HPDE6-E6E7 (cell line): ENCODE data around the gene FSTL1.

Experiments
- DNase-seq: peaks from one replicate; pipeline ENCODE4 v3.0.0; 2011; ENCODE audit warnings: missing footprints; ENCODE audit errors: extremely low spot score

The FSTL1 gene

DNA sequence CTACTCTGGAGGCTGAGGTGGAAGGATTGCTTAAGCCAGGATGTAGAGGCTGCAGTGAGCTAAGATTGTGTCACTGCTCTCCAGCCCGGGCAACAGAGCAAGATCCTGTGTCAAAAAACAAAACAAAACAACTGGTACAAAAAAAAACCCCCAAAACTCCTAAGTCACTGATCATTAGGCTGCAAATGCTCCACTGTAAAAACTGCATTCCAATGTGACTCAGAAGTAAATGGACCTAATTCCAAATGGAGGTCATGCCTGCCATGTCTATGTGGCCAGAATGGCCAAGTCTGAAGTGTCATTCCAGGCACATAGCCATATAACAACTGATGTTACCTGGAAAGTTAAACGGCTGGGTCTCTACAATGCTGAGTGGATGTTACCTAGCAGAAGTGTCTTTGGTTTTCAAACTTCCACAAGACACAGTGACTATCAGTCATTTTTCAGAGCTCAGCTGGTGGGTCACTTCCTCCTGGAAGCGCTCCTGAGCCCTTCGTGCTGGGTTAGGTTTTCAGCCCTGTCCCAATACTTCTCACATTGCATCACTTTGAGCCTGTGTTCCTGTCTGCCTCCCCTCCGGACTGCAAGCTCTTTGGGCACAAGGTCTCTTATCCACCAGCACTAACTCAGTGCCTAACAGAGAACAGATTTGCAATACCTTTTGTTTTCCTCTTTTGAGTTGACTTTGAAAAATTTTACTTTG lies 10.6 kb downstream of the FSTL1 start:
- DNase-seq = no peak

DNA sequence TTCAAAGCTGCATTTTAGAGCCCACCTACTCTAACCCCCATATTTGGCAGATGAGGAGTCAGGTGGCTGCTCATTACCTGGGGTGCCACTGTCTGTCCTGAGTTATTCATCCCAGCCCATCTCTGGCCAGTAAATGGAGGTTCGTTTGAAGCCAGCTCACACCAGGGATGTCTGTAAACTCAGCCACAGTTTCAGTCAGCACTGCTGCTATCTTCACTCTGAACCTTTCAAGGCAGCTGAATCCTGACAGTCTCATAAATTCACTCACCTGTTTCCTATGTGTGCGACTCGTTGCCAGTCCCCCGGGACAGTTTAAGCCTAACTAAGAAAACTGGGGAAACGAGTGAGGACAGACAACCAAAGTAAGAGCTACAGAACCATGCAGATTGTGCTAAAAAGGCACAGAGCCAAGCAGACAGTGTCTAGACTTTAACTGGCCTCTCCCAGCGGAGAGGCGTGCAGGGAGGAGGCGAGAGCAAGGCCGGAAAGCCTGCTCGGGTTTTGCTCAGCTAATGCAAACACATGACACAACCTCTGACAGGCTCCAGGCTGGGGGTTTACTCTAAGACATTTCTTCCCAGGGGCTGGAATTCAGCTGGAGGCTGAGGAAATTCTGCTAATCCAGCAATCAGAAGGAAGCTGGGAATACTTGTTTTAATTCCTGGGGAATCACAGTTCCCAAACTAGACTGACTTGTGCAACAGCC lies 12.0 kb downstream of the FSTL1 start:
- DNase-seq = no peak

DNA sequence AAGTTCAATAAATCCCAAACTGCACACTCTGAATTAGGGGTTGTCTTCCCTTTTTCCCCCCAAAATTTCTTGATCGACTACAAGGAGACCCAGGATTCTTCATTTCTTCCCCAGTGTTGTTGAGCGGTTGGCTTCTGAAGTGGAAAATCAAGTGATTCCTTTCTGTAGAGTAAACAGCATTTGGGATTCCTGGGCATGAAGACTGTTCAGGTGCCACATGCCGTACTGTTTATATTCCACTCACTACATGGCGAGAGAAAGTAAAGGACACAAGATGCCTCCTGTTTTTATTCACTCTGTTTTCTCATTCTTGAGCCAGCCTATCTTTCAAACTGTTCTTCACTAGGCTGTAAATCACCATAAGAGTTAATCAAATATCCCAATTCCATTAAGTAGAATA lies 12.6 kb downstream of the FSTL1 start:
- DNase-seq = no peak

DNA sequence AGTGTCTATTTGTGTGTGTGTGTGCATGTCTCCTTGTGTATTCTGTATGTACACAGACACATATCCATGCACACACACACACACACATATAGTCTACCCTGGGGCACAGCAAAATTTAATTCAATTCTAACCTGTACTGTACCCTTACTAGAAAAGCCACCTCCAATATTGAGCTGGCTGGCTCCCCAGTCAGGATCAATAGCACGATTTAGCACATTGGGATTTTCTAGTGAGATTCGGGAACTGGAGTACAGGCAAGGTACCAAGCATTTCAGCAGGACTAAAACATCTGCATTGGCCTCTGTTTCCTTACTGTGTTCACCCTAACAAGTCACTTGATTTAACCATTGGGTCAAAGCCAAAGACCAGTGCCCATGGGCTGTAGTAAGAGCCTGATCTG lies 13.2 kb downstream of the FSTL1 start:
- DNase-seq = no peak

DNA sequence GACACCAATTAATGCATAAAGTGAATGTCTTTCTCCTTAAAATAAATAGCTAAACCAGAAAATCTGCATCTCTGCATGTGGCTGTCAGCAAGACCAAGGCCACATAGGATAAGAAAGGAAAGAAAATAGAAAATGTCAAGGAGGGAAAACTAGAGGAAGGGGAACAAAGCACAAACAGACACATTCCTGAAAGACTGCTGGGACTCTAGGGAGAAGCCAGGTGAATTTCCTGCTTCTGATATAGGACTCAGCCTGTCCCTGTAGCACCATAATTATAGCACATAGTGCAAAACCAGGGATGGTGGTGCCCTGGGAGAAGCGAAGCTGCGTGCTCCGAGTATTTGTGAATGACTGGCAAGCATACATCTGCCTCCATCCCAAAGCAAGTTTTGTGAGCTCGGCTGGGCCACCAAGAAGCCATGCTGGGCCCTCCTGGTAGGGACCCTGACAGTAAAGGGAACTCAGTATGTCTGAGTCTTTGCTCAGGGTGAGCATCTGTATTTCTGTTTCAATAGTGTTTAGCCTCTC lies 14.2 kb downstream of the FSTL1 start:
- no peak for DNase-seq

DNA sequence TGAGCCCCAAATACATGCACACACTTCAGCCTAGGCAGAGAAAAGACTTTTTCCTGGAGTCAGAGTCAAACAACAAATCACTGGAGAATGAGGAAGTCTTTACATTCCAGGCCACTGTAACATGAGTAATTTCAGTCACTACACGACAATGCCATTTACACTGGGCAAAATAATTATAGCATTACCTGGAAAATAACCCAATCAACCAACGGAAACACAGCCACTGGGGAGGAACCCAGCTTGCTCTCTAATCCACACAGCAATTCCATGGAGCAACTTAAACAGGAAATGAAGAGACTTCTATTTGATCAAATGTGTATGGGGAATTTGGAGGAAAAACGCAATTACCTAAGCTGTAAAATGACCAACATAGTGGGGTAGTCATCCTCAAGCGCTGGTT lies 15.2 kb downstream of the FSTL1 start:
- DNase-seq = peak; percentile 16

DNA sequence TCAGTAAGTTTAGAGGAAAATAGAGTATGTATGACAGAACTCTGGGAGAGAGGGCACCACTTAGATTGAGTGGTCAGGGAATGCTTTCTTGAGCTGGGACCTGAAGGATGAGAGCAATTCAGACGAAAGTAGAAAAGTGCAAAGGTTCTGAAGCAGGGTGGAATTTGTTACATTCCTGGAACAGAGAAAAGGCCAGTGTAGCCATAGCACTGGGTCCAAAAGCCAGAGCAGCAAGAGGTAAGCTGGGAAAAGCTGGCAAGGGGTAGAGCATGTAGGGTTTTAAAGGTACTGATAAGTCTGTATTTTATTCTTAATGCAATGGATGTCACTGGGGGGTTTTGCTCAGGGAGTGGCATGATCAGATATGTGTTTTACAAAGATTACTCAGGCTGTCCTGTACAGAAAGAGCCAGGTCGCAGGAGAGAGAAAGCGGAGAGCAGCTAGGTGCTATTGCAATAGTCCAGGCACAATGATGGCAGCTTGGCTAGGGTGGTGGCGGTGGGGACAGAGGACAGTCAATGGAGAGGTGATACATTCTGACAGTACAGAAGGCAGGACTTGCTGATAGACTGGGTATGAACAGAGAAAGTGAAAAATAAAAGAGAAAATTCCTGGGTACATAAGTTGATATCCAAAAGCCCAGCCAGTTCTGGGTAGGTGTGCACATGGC lies 17.0 kb downstream of the FSTL1 start:
- DNase-seq = no peak

DNA sequence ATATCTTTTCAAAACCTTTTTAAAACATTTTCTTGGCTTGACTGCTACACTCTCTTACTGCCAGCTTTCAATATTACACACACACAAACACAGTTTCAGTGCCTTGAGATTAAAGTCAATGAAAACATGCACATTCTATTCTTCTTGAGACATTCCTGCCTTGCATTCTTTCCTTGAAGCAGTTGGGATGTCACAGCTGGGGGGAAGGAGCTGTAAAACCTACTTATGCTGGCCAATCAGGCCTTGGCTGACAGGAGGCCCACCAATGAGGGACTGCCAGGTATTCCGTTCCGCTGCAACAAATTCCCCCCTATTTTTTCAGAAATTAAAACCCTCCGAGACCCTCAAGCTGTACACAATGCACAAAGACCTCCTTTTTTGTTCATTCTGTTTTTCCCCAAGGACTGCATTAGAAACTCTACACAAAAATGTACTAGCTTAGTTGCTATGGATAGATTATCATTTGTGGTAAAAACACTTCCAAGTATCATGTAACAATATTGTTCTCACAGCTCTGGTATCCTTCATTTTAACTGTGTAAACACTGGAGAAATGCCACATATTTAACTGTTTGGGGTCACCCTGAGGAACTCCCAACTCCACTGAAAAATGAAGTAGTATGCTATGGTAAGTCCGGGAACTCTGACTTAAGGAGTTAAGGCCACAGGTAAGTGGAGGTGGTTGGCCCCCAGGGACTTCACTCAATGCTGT lies 18.5 kb downstream of the FSTL1 start:
- DNase-seq = no peak

DNA sequence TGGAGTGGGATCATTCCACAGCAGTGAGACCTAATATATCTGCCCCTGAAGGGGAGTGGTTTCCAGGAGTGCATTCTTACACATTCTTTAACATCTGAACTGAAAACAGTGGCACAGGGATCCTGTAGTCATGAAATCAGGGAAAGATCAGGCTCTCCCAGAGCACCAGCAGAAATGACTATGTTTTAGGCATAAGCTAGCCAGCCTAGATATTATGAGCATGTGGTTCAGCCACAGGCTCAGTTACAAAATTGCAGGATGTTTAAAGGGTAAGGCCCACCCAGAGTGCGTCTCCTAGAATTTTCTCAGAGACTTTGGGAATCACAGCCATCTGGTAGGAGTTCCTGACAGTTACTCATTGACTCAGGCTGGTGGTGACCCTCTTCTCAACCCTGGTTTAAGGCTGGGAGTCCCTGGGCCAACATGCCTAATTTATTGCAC lies 20.9 kb downstream of the FSTL1 start:
- DNase-seq = no peak

DNA sequence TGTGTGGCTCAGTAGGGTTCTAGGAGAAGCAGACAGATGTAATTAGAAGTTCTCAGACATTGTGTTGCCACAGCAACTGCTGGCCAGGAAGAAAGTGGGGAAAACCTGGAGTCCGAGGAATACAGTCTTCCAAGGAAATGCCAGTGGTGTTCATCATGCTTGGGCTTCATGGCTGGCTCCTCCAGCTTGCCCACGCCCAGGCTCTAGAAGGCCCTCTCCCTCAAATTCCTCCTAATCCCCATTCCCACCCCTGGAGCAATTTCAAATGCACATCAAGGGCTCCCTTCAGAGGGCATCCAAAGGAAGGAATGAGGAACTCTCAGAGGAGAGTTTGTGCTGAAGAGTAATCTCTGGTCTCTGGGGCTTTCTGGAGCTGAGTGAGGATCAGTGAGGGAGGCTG lies 21.9 kb downstream of the FSTL1 start:
- no peak for DNase-seq

DNA sequence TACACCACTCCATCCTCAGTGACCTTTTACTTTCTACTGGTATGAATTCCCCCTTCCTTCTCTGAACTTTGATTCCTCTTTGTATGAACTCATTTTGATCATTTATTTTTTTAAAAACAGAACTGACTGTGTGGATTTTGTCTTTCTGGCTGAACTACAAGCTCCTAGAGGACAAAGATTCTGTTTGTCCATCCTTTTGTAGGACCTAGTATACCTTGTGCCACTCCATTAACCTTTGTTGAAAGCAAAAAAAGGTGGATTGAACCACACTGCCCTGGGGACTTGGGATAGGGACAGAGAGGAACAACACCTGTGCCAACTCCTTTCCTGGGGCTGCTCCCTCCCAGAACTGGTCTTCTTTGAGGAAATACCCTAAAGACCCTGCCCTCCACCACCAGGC lies 23.6 kb downstream of the FSTL1 start:
- DNase-seq = no peak

DNA sequence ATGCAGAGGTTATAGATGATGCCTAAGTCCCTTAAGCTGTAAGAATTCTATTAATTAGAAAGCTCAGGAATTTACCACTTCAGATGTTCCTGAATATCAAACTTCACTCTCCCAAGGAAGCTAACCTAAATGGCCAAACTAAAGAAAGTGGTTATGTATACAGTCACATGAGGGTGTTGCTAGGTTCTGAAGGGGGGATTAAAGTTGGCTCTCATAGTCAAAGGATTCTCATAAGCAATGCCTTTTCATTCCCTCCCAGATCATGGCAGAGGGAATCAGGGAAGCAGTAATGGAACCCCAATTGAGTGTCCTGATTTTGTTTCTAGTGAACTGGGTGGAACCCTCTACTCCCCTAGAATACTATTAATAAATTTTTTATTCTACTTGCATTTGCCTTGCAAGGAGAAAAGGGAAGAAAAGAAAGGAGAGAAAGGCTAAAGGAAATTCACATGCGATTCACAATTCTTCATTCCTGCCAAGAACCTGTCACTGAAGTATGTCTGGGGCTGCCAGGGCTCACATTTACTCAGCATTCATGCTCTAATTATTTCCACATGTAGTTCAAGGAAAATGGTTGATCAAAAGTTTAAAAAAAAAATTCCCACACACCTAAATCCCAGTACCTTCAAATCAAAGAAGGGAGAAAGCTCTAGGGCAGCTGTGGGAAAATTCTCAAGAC lies 25.1 kb downstream of the FSTL1 start:
- no peak for DNase-seq

DNA sequence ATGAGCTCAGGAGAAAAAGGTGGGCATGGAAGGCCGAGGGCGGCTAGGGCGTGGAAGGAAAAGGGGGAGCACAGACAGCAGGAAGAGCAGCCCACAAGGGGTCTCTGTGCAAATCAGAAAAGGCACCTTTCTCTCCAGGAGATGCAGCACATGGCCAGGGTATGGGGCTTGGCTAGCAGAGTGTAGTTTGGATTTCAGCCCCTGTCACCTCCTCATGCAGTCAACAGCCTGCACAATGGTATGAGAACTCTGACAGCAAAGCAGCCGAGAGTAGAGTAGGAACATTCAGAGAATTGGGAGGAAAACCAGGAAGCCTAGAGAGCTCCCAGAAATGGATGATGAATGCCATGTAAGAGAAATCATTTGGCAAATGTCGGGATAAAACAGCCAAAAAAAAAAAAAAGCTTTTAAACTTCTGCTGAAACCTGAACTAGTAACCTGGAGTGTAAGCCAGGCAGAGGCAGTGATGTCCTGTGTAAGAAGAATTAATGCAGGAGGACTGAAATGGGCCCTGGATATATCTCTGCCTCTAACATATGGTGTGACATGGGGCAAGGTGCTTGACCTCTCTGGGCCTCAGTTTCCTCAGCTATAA lies 25.7 kb downstream of the FSTL1 start:
- no peak for DNase-seq

DNA sequence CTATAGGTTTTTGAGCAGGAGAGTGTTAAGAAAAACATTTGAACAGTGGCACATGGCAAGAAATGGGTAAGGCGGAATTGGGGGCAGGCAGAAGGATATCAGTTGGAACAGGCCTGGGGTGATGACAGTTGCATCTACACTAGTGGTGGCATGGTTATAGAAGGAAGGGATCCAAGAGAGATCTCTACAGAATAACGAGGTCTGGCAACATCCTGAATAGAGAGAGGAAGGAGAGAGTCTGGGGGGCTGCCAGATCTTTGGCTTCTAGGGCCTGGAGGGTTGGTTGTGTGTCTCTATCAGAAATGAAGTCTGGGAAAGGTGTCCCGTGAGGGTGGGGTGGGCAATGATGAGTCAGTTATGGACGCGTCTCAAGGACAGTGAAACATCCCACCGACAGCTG lies 26.3 kb downstream of the FSTL1 start:
- no peak for DNase-seq

DNA sequence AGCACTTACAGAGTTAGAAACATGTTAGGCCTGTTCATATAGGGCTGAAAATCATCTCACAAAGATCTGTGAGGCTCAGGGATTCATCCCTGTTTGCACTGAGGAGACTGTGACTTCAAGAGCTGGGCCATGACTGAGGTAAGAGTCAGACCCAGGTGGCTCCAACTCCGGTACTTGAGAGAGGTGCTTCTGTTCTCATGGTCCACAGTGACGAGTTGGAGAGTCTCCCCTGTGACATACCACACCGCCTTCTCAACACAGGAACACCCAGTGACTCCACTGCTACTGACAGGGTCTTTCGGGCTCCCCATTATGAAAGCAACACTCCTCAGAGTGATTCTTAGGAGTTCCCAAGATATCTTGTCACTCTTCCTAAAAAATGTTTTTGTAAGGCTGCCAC lies 27.4 kb downstream of the FSTL1 start:
- no peak for DNase-seq

DNA sequence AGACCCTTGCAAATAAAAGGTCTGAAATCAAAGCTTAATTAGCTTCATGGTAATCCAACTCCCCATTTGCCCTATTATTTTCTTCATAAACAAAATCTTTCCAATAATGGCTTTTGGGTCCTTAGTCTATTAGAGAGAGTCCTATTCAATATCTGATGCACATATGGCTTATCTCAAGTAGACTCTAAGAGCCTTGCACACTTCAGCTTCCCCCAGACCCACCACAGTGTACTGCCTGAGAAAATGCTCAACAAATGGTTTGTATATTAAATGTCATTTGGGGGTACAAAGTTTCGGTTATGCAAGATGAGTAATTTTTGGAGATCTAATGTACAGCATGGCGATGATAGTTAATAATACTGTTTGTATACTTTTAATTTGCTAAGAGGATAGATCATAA lies 28.9 kb downstream of the FSTL1 start:
- DNase-seq = no peak

DNA sequence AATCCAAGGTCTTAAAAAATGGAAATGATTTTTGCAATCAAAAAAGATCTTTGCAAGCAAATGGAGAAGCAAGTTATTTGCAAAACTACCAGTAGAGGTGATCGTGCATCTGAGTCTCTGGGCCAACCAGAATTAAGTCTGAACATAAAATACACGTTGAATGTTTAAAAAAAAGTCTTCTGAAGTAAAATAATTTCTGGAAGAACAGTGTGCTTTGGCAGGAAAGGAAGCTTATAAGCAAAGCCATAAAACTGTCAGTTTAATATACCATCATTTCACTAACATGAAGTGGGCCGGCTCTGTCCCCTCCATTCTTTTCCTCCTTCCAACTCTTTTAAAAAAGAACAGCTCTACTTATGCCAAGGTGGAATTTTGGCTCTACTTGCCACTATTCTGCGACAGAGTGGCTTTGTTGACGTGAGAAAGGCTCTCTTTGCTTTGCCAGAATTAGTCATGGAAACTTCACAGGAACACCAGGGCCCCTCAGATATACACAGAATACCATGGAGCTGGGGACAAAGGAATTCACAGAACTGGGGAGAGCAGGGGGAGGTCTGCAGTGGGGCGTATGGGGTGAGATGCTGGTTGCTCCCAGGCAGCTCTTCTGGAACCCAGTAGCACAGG lies 29.8 kb downstream of the FSTL1 start:
- DNase-seq = no peak

DNA sequence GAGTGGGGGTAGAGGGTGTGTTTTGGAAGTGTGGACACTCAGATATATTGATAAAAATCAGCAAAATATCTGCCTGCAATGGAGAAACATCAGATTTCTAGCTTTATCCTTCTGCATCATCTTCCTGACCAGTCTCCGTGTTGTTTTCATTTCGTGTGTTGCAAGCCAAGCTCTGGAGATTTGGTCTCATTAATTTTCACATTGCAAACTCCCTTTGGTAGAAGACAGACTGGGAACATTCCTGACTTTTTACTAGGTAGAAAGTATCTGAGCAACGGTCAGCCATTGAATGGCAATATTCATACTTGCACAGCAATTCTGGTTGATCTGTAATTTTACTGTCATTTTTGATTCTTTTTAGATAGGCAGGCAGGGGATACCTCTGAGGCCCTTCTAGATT lies 30.4 kb downstream of the FSTL1 start:
- no peak for DNase-seq

DNA sequence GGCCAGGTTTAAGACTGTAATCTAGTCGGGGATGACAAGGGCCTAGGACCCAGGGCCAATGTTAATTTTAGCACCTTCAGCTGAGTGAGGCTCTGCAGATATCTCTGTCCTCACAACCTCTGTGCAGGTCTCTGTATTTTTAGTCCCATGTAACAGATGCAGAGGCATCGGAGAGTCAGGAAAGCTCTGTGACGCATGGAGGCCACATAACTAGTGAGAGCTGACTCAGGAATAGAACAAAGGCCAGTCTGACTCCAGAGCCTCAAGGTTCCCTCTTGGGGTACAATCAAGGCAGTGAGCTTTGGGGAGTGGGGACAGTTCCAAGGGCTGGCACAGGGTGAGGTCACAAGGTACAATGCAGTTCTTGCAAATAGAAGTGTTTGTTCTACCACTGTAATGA lies 31.0 kb downstream of the FSTL1 start:
- DNase-seq = no peak

DNA sequence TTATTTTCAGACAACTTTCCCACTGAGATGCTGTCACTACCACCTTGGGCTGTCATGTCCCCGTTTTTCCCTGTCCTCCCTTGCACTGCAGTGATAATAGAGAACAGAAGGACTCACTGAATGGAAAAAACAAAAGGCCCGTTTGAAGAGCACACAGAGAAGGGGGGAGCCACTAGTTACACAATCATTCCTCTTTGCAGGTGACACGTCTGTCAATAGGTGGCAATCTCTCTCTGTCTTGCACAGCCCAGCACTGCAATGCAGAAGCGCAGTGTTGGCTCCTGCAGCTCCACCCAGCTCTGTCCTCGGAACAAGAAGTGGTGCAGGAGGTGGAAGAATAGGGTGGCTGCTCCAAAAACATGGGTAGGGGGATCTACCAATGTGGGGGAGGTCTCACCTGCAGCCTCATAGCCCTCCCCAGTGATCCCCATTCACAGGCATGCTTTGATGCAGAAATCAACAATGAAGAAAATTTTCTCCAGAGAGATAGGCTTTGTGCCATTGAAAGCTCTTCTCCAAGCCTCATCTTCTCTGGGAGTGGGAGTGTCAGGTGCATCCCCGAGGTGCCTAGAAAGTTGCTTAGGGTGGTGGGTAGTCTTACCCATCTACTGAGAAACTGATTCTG lies 31.8 kb downstream of the FSTL1 start:
- peak; percentile 70 for DNase-seq
